Endothelial cell of umbilical vein (primary cell): Measurements from ENCODE around the gene C1orf105.

Experiments
- EZH2 ChIP-seq: IDR thresholded peaks from 2 replicates; pipeline ENCODE4 v1.6.1; 2012; ENCODE audit warnings: borderline replicate concordance, low read depth, mild to moderate bottlenecking, moderate library complexity, low read length, inconsistent platforms; ENCODE audit not compliant: severe bottlenecking
- GATA2 ChIP-seq: IDR thresholded peaks from 2 replicates; pipeline ENCODE4 v1.7.0; 2011; ENCODE audit warnings: low read depth, mild to moderate bottlenecking, moderate library complexity, mixed read lengths, low read length; ENCODE audit not compliant: insufficient read length, insufficient read depth
- JUN ChIP-seq: IDR thresholded peaks from 2 replicates; pipeline ENCODE4 v1.6.1; 2011; ENCODE audit warnings: borderline replicate concordance, low read depth; ENCODE audit not compliant: insufficient read length, insufficient read depth
- POLR2A ChIP-seq: IDR thresholded peaks from 2 replicates; pipeline ENCODE4 v1.6.1; 2012; ENCODE audit warnings: low read depth, mild to moderate bottlenecking, control low read depth, low read length
- POLR2AphosphoS5 ChIP-seq: IDR thresholded peaks from 2 replicates; pipeline ENCODE4 v1.6.1; 2012; ENCODE audit warnings: low read depth, mild to moderate bottlenecking, control low read depth, low read length, moderate library complexity; ENCODE audit not compliant: insufficient read depth
- TF ChIP-seq, protein P1 (sequence below), 2 donors: IDR thresholded peaks; 1 replicate in 1 of 2; 2 replicates in 1 of 2; pipeline ENCODE4 v1.5.1; 2011; ENCODE audit warnings: low read length in 2 of 2, mild to moderate bottlenecking in 2 of 2, moderate library complexity in 2 of 2, control low read depth in 1 of 2, inconsistent platforms in 1 of 2, low read depth in 1 of 2; ENCODE audit not compliant: insufficient read depth in 1 of 2; ENCODE audit errors: extremely low read depth in 1 of 2
- TF ChIP-seq, protein P2 (sequence below): IDR thresholded peaks from 2 replicates; pipeline ENCODE4 v1.6.1; 2011; ENCODE audit not compliant: insufficient read depth, insufficient read length

DNA sequence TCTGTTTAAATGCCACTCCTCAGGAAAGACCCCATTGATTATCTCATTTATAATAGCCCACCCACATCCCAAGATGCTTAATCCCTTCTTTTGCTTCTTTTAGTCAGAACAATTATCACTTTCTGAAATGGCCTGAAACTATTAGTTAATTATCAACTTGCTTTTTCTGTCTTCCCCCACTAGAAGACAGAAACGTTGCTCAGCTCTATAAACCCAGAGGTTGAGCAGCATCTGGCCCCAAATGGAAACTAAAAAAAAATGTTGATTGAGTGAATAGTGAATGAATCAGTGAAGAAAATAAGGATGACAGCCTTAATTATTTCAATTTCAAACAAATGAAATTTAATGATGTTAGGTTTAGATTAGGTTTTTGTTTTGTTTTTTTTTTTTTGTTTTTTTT is 61.6 kb downstream of the C1orf105 start:
- TF ChIP-seq JUN (no peak), GATA2 (no peak), POLR2A (no peak), POLR2AphosphoS5 (no peak), EZH2 (no peak)
- TF ChIP-seq, protein P1, sequence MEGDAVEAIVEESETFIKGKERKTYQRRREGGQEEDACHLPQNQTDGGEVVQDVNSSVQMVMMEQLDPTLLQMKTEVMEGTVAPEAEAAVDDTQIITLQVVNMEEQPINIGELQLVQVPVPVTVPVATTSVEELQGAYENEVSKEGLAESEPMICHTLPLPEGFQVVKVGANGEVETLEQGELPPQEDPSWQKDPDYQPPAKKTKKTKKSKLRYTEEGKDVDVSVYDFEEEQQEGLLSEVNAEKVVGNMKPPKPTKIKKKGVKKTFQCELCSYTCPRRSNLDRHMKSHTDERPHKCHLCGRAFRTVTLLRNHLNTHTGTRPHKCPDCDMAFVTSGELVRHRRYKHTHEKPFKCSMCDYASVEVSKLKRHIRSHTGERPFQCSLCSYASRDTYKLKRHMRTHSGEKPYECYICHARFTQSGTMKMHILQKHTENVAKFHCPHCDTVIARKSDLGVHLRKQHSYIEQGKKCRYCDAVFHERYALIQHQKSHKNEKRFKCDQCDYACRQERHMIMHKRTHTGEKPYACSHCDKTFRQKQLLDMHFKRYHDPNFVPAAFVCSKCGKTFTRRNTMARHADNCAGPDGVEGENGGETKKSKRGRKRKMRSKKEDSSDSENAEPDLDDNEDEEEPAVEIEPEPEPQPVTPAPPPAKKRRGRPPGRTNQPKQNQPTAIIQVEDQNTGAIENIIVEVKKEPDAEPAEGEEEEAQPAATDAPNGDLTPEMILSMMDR (IDR thresholded peaks at IDR 0.05; ENCODE audit: extremely low read depth in 1 of 2, insufficient read depth in 1 of 2, low read depth in 1 of 2, low read length in 2 of 2), result no peak
- TF ChIP-seq, protein P2, sequence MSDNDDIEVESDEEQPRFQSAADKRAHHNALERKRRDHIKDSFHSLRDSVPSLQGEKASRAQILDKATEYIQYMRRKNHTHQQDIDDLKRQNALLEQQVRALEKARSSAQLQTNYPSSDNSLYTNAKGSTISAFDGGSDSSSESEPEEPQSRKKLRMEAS, result no peak
